NB4 (cell line): ENCODE data around the gene LURAP1L.
"Not testable (repeated sequence)": the region's sequence is repeated elsewhere in the genome, so short reads cannot be mapped to it uniquely, and the experiment has no call there.

Source experiments
- DNase-seq: peaks from one replicate; pipeline ENCODE4 v3.0.0; 2010; ENCODE audit warnings: low read depth
- H3K4me3 ChIP-seq: one replicate; pipeline ENCODE4 v1.5.1; 2011; ENCODE audit warnings: mild to moderate bottlenecking, low read depth, low read length, moderate library complexity
- MYC ChIP-seq: IDR thresholded peaks from 2 replicates; pipeline ENCODE4 v1.6.1; 2011; ENCODE audit warnings: low read depth, low read length
- POLR2A ChIP-seq: IDR thresholded peaks from 2 replicates; pipeline ENCODE4 v1.6.1; 2011; ENCODE audit warnings: mild to moderate bottlenecking; ENCODE audit not compliant: insufficient read length; ENCODE audit errors: extremely low read depth
- TF ChIP-seq, protein P1 (sequence below): IDR thresholded peaks from 2 replicates; pipeline ENCODE4 v1.6.1; 2011; ENCODE audit warnings: low read depth, low read length
- TF ChIP-seq, protein P2 (sequence below): IDR thresholded peaks from one replicate; pipeline ENCODE4 v1.5.1; 2012; ENCODE audit warnings: low read depth, low read length

The LURAP1L gene

DNA sequence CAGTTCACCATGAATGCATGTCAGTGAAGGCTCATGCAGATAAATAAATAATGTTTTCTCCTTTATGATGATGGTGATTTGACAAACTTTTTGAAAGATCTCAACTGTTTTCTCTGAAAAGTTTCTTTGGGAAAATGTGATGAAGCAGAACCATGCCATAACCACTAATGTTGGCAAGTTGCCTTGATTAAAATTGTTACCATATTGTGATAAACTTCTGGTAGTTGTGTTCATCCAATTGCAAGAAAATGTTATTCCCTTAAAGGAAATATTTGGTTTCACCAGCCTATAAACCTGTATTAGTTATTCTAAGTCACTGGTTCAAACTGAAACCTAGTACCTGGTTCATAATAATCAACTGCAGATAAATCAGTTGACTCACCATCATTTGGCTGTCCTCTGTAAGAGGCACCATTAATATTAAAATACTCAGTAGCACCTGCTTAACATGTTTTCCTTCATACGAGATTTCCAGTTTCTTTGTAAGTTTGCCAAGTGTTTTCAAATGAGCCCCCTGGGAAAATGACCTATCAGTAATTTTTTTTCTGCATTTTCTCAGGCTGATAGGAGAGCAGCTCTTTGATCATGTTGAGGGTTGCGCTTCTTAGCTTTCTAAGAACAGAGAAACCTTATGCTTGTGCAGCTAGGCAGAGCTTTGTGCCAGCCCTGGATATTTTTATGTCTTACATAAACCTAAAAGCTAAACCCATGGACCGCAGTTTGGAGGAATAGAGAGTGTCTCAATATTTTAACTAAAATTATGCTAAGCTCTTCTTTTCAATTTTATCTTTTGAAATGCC lies 88.0 kb downstream of the LURAP1L start:
- no peak for DNase-seq
- no peak for TF ChIP-seq POLR2A
- TF ChIP-seq, protein P1, sequence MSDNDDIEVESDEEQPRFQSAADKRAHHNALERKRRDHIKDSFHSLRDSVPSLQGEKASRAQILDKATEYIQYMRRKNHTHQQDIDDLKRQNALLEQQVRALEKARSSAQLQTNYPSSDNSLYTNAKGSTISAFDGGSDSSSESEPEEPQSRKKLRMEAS = no peak
- no peak for TF ChIP-seq MYC
- TF ChIP-seq, protein P2, sequence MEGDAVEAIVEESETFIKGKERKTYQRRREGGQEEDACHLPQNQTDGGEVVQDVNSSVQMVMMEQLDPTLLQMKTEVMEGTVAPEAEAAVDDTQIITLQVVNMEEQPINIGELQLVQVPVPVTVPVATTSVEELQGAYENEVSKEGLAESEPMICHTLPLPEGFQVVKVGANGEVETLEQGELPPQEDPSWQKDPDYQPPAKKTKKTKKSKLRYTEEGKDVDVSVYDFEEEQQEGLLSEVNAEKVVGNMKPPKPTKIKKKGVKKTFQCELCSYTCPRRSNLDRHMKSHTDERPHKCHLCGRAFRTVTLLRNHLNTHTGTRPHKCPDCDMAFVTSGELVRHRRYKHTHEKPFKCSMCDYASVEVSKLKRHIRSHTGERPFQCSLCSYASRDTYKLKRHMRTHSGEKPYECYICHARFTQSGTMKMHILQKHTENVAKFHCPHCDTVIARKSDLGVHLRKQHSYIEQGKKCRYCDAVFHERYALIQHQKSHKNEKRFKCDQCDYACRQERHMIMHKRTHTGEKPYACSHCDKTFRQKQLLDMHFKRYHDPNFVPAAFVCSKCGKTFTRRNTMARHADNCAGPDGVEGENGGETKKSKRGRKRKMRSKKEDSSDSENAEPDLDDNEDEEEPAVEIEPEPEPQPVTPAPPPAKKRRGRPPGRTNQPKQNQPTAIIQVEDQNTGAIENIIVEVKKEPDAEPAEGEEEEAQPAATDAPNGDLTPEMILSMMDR = no peak
- H3K4me3 ChIP-seq = no peak overlapping the region

DNA sequence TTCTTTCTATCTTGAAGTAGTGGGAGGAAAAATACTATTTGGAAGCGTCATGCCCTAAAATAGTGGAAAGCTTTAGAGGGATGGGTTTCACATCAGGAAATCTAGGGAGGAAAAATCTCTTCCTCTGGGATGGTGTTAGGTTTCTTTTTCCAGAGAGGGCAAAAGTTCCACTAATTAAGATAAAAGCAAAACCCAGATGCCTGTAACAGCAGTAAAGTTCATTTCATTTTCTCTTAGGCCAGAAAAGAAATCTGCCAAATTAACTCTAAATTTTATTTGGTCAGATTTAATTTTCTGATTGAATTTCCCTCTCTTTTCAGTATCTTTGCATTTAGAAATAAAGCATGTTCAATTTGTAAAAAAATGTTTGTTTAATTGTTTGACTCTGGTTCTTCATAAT lies 88.8 kb downstream of the LURAP1L start:
- DNase-seq = no peak
- H3K4me3 ChIP-seq = no peak overlapping the region
- TF ChIP-seq MYC = no peak
- TF ChIP-seq, protein P1 = no peak
- TF ChIP-seq POLR2A = no peak

DNA sequence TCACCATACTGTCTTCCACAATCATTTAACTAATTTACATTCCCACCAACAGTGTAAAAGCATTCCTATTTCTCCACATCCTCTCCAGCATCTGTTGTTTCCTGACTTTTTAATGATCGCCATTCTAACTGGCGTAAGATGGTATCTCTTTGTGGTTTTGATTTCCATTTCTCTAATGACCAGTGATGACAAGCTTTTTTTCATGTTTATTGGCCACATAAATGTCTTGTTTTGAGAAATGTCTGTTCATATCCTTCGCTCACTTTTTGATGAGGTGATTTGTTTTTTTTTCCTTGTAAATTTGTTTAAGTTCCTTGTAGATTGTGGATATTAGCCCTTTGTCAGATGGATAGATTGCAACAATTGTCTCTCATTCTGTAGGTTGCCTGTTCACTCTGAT lies 90.6 kb downstream of the LURAP1L start:
- not testable (repeated sequence) for DNase-seq, H3K4me3 ChIP-seq
